ENCODE results near the gene DPP10. TPM values are rescaled to one million over a fixed set of nuclear protein-coding genes. Genes with fewer than 3 reads are reported as not detected.

DPP10 gene
- total and polyA plus RNA-seq, 2 of the 13 experiments (the other 11 are each of a cell fraction or from before 2014, with no cell fraction given) = 0.95 to 1.7 TPM

DNA sequence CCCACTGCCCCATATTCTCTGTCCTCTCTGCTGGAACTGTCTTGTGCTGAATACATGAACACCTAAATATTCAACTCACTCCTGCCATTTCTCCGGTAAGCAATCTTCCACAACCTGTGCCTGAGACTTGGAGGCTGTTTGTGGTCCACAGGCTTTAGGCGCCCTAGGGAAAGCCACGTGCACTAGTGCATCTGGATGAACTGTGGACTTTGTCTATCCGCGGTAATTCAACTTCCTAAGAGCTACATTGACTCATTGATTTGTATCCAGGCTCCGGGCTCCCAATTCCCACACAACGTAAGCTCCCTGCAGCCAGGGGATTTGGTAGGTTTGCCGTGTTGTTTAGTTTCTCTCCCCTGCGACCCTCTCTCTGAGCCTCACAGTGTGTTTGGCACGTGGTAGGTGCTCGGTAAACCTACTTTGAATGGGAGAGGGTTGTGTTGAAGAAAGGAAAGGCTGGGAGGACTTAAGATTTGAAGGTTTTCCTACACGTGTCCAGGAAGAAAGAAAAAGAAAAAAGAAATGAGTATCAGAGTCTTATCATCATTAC lies 718.2 kb downstream of the DPP10 start:
- DNase-seq (ENCODE audit: low spot score) (peak; percentile 5), ATAC-seq (peak; percentile 64), FAIRE-seq (no peak)
- H3K36me3 ChIP-seq (replicated peaks in 1 of 2; ENCODE audit: control insufficient read depth in 1 of 2, insufficient read depth in 2 of 2, low read length in 2 of 2) = no peaks in the 10 kb centered on the region
- H3K4me1 ChIP-seq (ENCODE audit: insufficient read depth, low read length) = peaks cover 8% of the 10 kb centered on the region
- in situ Hi-C loops (cut with HindIII; ENCODE audit: extremely low pct_ligation_motif_present, low pct_unique_long_range_greater_than_20kb) (no loop called here), intact Hi-C loops (cut with micrococcal nuclease; ENCODE audit: unreplicated experiment) (no loop called here)
- no peak overlapping the region for H3K9ac ChIP-seq (ENCODE audit: insufficient read depth, low read depth, low read length)
- CTCF ChIA-PET (ENCODE audit: low intra/inter-chr PET ratio, low total read pairs) = no interaction called here
- H3K27ac ChIP-seq (ENCODE audit: extremely low read length, insufficient read depth, low read length) = peak overlapping the region; percentile 41
- POLR2A ChIA-PET = no interaction called here
- no peaks in the 10 kb centered on the region for H4K20me1 ChIP-seq (ENCODE audit: insufficient read depth, low read length)
- no peaks in the 10 kb centered on the region for H3K79me2 ChIP-seq (ENCODE audit: insufficient read depth, low read length)
- peaks cover 3 to 23% of the 10 kb centered on the region in 2 experiments for H3K27me3 ChIP-seq (ENCODE audit: control insufficient read depth in 1 of 2, insufficient read depth in 2 of 2, low read length in 2 of 2)
- WGBS (ENCODE audit: low lambda C conversion rate) = 2% methylated on average over 12 of the region's 12 CpGs
- H3K9me3 ChIP-seq (ENCODE audit: low read length) = no peaks in the 10 kb centered on the region
- H3K4me3 ChIP-seq (replicated peaks in 1 of 3; ENCODE audit: insufficient read depth in 1 of 3, low read depth in 2 of 3, low read length in 3 of 3) = 0 out of 6 replicates have a peak overlapping the region, but pooled peaks of 1 of the 3 experiments have one; percentile 55
- no TSS peak for BruUV-seq (replicated peaks)
- H2AFZ ChIP-seq (ENCODE audit: low read length) = no peak overlapping the region
- peak overlapping the region; percentile 41 for H3K4me2 ChIP-seq (ENCODE audit: low read depth, low read length)
- TF ChIP-seq HNF1B (CRISPR knock-in tag; IDR thresholded peaks at IDR 0.05) = 0 out of 2 replicates have a peak, but pooled peaks have one; percentile 17
- TF ChIP-seq ASH2L (IDR thresholded peaks at IDR 0.05; ENCODE audit: insufficient read length, low read depth, low read length) = no peak
- no peak for TF ChIP-seq ZNF547 (CRISPR knock-in tag; IDR thresholded peaks at IDR 0.05)
- TF ChIP-seq BHLHE40 (IDR thresholded peaks at IDR 0.05; ENCODE audit: low read length) = peak; percentile 60
- TF ChIP-seq MAX (IDR thresholded peaks at IDR 0.05) = peak; percentile 58
- no peak for TF ChIP-seq AKNA (CRISPR knock-in tag; IDR thresholded peaks at IDR 0.05; ENCODE audit: borderline replicate concordance)
- TF ChIP-seq KAT8 (CRISPR knock-in tag; IDR thresholded peaks at IDR 0.05) = no peak
- TF ChIP-seq HES4 (CRISPR knock-in tag; IDR thresholded peaks at IDR 0.05; ENCODE audit: borderline replicate concordance) = no peak
- no peak for TF ChIP-seq ZNF468 (CRISPR knock-in tag; IDR thresholded peaks at IDR 0.05)
- TF ChIP-seq, protein P1, sequence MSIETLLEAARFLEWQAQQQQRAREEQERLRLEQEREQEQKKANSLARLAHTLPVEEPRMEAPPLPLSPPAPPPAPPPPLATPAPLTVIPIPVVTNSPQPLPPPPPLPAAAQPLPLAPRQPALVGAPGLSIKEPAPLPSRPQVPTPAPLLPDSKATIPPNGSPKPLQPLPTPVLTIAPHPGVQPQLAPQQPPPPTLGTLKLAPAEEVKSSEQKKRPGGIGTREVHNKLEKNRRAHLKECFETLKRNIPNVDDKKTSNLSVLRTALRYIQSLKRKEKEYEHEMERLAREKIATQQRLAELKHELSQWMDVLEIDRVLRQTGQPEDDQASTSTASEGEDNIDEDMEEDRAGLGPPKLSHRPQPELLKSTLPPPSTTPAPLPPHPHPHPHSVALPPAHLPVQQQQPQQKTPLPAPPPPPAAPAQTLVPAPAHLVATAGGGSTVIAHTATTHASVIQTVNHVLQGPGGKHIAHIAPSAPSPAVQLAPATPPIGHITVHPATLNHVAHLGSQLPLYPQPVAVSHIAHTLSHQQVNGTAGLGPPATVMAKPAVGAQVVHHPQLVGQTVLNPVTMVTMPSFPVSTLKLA (IDR thresholded peaks at IDR 0.05) = 0 out of 2 replicates have a peak, but pooled peaks have one; percentile 3
- TF ChIP-seq ZNF501 (CRISPR knock-in tag; IDR thresholded peaks at IDR 0.05) = 0 out of 2 replicates have a peak, but pooled peaks have one; percentile 54
- TF ChIP-seq ESRRA (CRISPR knock-in tag; IDR thresholded peaks at IDR 0.05; ENCODE audit: low read depth) = no peak
- no peak for TF ChIP-seq YY1 (IDR thresholded peaks at IDR 0.05; ENCODE audit: insufficient read depth, insufficient replicate concordance, low read depth, low read length)
- no peak for TF ChIP-seq XBP1 (CRISPR knock-in tag; IDR thresholded peaks at IDR 0.05)
- TF ChIP-seq POLR2AphosphoS5 (IDR thresholded peaks at IDR 0.05; ENCODE audit: low read depth, low read length) = no peak
- no peak for TF ChIP-seq NKX3-1 (CRISPR knock-in tag; IDR thresholded peaks at IDR 0.05)
- TF ChIP-seq CEBPG (CRISPR knock-in tag; IDR thresholded peaks at IDR 0.05) = no peak
- no peak for TF ChIP-seq AKAP8 (CRISPR knock-in tag; IDR thresholded peaks at IDR 0.05)

All from HepG2 (cell line).